HepG2 (cell line): ENCODE results near the gene FAM43B. TPM values are rescaled to one million over a fixed set of nuclear protein-coding genes. Genes with fewer than 3 reads are reported as not detected.

Source experiments
- ATAC-seq: fragments of 200-7000 bp; cut with Tn5 transposase; 3 replicates; pipeline ENCODE4 v1.9.1; 2020; ENCODE audit warnings: mild to moderate bottlenecking, moderate library complexity
- BruUV-seq: library from RNA; stranded (reverse); fragments of 400-500 nt; replicated peaks from 2 replicates; lab custom pipeline; 2021; lab: Mats Ljungman, UMichigan
- CTCF ChIA-PET: fragments of 300-600 bp; formaldehyde crosslinking; extraction: SDS; loops from one replicate; lab custom pipeline; 2021; ENCODE audit warnings: low total read pairs, inconsistent platforms, low intra/inter-chr PET ratio; lab: Yijun Ruan, JAX
- POLR2A ChIA-PET: fragments of 350-600 bp; sonication (Branson Sonifier 250); formaldehyde crosslinking; loops from one replicate; lab custom pipeline; 2020; ENCODE audit warnings: antibody characterized with exemption, inconsistent platforms; lab: Yijun Ruan, JAX
- DNase-seq: peaks from one replicate; pipeline ENCODE4 v3.0.0-alpha.2; 2015; ENCODE audit warnings: low spot score
- FAIRE-seq: peaks from 3 replicates; lab custom pipeline; 2011; peaks lifted over from hg19 to GRCh38; lab: Jason Lieb, UNC
- H2AFZ ChIP-seq: one replicate; pipeline ENCODE4 v1.6.1; 2011; ENCODE audit warnings: low read length, inconsistent platforms
- H3K27ac ChIP-seq: fragments of 300-600 bp; 3 replicates; pipeline ENCODE4 v1.8.0; 2011; ENCODE audit warnings: mixed run types, mild to moderate bottlenecking, mixed read lengths, low read length, inconsistent platforms; ENCODE audit not compliant: insufficient read depth; ENCODE audit errors: extremely low read length
- H3K27me3 ChIP-seq, 2 experiments: fragments of 200-600 bp in 1 of 2; 2 replicates in 1 of 2; 3 replicates in 1 of 2; pipeline versions ENCODE4 v1.6.0 to v1.8.0; 2011; ENCODE audit warnings: low read length in 2 of 2, mild to moderate bottlenecking in 2 of 2, moderate library complexity in 2 of 2, inconsistent platforms in 1 of 2; ENCODE audit not compliant: insufficient read depth in 2 of 2, control insufficient read depth in 1 of 2
- H3K36me3 ChIP-seq, 2 experiments: fragments of 200-600 bp in 1 of 2; replicated peaks in 1 of 2; 2 replicates in 1 of 2; 3 replicates in 1 of 2; pipeline versions ENCODE4 v1.5.1 to v1.8.0; 2011; ENCODE audit warnings: low read length in 2 of 2, inconsistent platforms in 1 of 2; ENCODE audit not compliant: insufficient read depth in 2 of 2, control insufficient read depth in 1 of 2
- H3K4me1 ChIP-seq: 2 replicates; pipeline ENCODE4 v1.5.1; 2012; ENCODE audit warnings: low read length, inconsistent platforms; ENCODE audit not compliant: insufficient read depth
- H3K4me2 ChIP-seq: 2 replicates; pipeline ENCODE4 v1.6.0; 2011; ENCODE audit warnings: low read depth, low read length, inconsistent platforms
- H3K4me3 ChIP-seq, 3 experiments: fragments of 200-600 bp in 1 of 3; sonication (generic), shearing (Covaris generic) in 1 of 3; replicated peaks in 1 of 3; 2 replicates each; pipeline ENCODE4 v1.5.1; 2011 to 2016; ENCODE audit warnings: low read length in 3 of 3, inconsistent platforms in 2 of 3, low read depth in 2 of 3, mild to moderate bottlenecking in 2 of 3, control low read depth in 1 of 3, mixed read lengths in 1 of 3; ENCODE audit not compliant: insufficient read depth in 1 of 3
- H3K79me2 ChIP-seq: one replicate; pipeline ENCODE4 v1.6.1; 2011; ENCODE audit warnings: low read length, inconsistent platforms; ENCODE audit not compliant: insufficient read depth
- H3K9ac ChIP-seq: 2 replicates; pipeline ENCODE4 v1.6.0; 2011; ENCODE audit warnings: mild to moderate bottlenecking, low read depth, low read length, inconsistent platforms; ENCODE audit not compliant: insufficient read depth
- H3K9me3 ChIP-seq: 2 replicates; pipeline ENCODE4 v1.5.1; 2012; ENCODE audit warnings: mild to moderate bottlenecking, low read length
- H4K20me1 ChIP-seq: 2 replicates; pipeline ENCODE4 v1.6.0; 2011; ENCODE audit warnings: inconsistent platforms, mild to moderate bottlenecking, low read length, moderate library complexity; ENCODE audit not compliant: insufficient read depth
- ATF4 ChIP-seq, 2 experiments: fragments of 450-650 bp in 1 of 2; sonication (generic) in 1 of 2; formaldehyde crosslinking; IDR thresholded peaks; 2 replicates each; pipeline versions ENCODE4 v1.5.0 to v1.8.0; 2020 to 2022; ENCODE audit warnings: mild to moderate bottlenecking in 1 of 2, missing genetic modification reagents in 1 of 2
- CREBL2 ChIP-seq: sonication (generic); formaldehyde crosslinking; IDR thresholded peaks from 2 replicates; pipeline ENCODE4 v1.8.1; 2023; ENCODE audit warnings: missing genetic modification reagents, mild to moderate bottlenecking, borderline replicate concordance
- E2F1 ChIP-seq: sonication (generic); formaldehyde crosslinking; IDR thresholded peaks from 2 replicates; pipeline ENCODE4 v1.5.0; 2020; ENCODE audit warnings: missing genetic modification reagents
- FUBP1 ChIP-seq: sonication (generic); formaldehyde crosslinking; IDR thresholded peaks from 2 replicates; pipeline ENCODE4 v1.5.1; 2020; ENCODE audit warnings: missing genetic modification reagents, mild to moderate bottlenecking, borderline replicate concordance
- KDM1A ChIP-seq: IDR thresholded peaks from 2 replicates; pipeline ENCODE4 v1.6.1; 2016; ENCODE audit warnings: missing compliant biosample characterization
- KDM3A ChIP-seq: IDR thresholded peaks from 2 replicates; pipeline ENCODE4 v1.6.1; 2018; ENCODE audit warnings: low read depth, missing compliant biosample characterization
- PHF20 ChIP-seq: sonication (generic); formaldehyde crosslinking; IDR thresholded peaks from 2 replicates; pipeline ENCODE4 v1.5.0; 2020; ENCODE audit warnings: mild to moderate bottlenecking, missing genetic modification reagents
- RFX3 ChIP-seq: IDR thresholded peaks from 2 replicates; pipeline ENCODE4 v1.6.1; 2016; ENCODE audit warnings: missing biosample characterization, missing genetic modification reagents
- SP140L ChIP-seq: sonication (generic); formaldehyde crosslinking; IDR thresholded peaks from 2 replicates; pipeline ENCODE4 v1.4.0; 2020; ENCODE audit warnings: missing genetic modification reagents, borderline replicate concordance
- STAG1 ChIP-seq: sonication (generic); formaldehyde crosslinking; IDR thresholded peaks from 2 replicates; pipeline ENCODE4 v1.4.0; 2020; ENCODE audit warnings: missing genetic modification reagents
- TBL1XR1 ChIP-seq: fragments of 150-350 bp; IDR thresholded peaks from 2 replicates; pipeline ENCODE4 v1.6.1; 2014; ENCODE audit warnings: borderline replicate concordance, low read length; ENCODE audit not compliant: partially characterized antibody
- ZBTB3 ChIP-seq: sonication (generic); formaldehyde crosslinking; IDR thresholded peaks from 2 replicates; pipeline ENCODE4 v1.4.0; 2020; ENCODE audit warnings: low read depth, mild to moderate bottlenecking, moderate library complexity, missing genetic modification reagents, borderline replicate concordance
- ZFP62 ChIP-seq: sonication (generic); formaldehyde crosslinking; IDR thresholded peaks from 2 replicates; pipeline ENCODE4 v1.4.0; 2020; ENCODE audit warnings: missing genetic modification reagents
- ZNF512B ChIP-seq: sonication (generic); formaldehyde crosslinking; IDR thresholded peaks from 2 replicates; pipeline ENCODE4 v1.5.1; 2020; ENCODE audit warnings: missing genetic modification reagents, mild to moderate bottlenecking, borderline replicate concordance
- ZNF629 ChIP-seq: sonication (generic); formaldehyde crosslinking; conservative IDR thresholded peaks from 2 replicates; pipeline ENCODE4 v1.5.0; 2020; ENCODE audit warnings: missing genetic modification reagents
- WGBS: methylation state at CpG from one replicate; pipeline ENCODE4 v1.1.6; 2017; ENCODE audit warnings: low lambda C conversion rate; 5-methylcytosine and 5-hydroxymethylcytosine counted together
- in situ Hi-C: cut with HindIII; loops from 2 replicates; pipeline ENCODE4 v1.10.0; 2017; ENCODE audit warnings: low pct_unique_long_range_greater_than_20kb; ENCODE audit not compliant: extremely low pct_ligation_motif_present
- intact Hi-C: fragments of 100-400 bp; cut with micrococcal nuclease; formaldehyde crosslinking; loops from one replicate; pipeline ENCODE4 v1.10.0; 2022; ENCODE audit not compliant: unreplicated experiment
- polyA plus RNA-seq, 8 experiments: library from polyadenylated mRNA; depleted of rRNA in 3 of 8; stranded (reverse) in 7 of 8; unstranded in 1 of 8; fragments of >200 nt; fragmentation: Illumina TruSeq in 4 of 8; extraction: Trizol in 4 of 8; gene quantifications; 2 replicates each; pipeline versions ENCODE4 v1.2.1 to v1.2.3, GENCODE V29; 2011 to 2016; ENCODE audit warnings: low read depth in 4 of 8, missing spikeins in 1 of 8, mixed read lengths in 1 of 8; ENCODE audit not compliant: insufficient read depth in 1 of 8
- total RNA-seq, 5 experiments: library from RNA; depleted of rRNA; stranded (reverse); fragments of >200 nt; fragmentation: Illumina TruSeq; extraction: Trizol; gene quantifications; 2 replicates each; pipeline ENCODE4 v1.2.3, GENCODE V29; 2016; ENCODE audit warnings: low read depth in 1 of 5

The FAM43B gene
- total and polyA plus RNA-seq, 2 of the 13 experiments (the other 11 are each of a cell fraction or from before 2014, with no cell fraction given): 0.63 to 3.7 TPM

GRCh38 chr1:20587661-20588053 is 35.3 kb downstream of the FAM43B start (continued):
- no peak for TF ChIP-seq ZNF512B
- TF ChIP-seq ZFP62 (CRISPR knock-in tag): no peak
- no peak for TF ChIP-seq E2F1
- no peak for TF ChIP-seq PHF20 (CRISPR knock-in tag)
- TF ChIP-seq ZNF629 (CRISPR knock-in tag): peak; percentile 93
- TF ChIP-seq KDM1A (CRISPR knock-in tag): peak; percentile 81
- no peak for TF ChIP-seq STAG1 (CRISPR knock-in tag)
- no peak for TF ChIP-seq CREBL2 (CRISPR knock-in tag)
- TF ChIP-seq RFX3: no peak
- TF ChIP-seq, all 625 proteins: peak for 4

- peak; percentile 64 for ATAC-seq
- Histone ChIP-seq H3K36me3 (no peaks in the 10 kb centered on the region), H3K9ac (no peak within 1 kb of the TSS), H4K20me1 (no peaks in the 10 kb centered on the region), H3K79me2 (no peaks in the 10 kb centered on the region), H3K9me3 (no peaks in the 10 kb centered on the region), H3K4me2 (peak within 1 kb of the TSS; percentile 66), H3K4me3 (peak within 1 kb of the TSS in 2 of 3 experiments; percentile 42 to 52; a peak in 4 of 6 replicates), H3K4me1 (peaks cover 34% of the 10 kb centered on the region), H3K27ac (no peak within 1 kb of the TSS), H2AFZ (no peak within 1 kb of the TSS), H3K27me3 (peaks cover 1 to 15% of the 10 kb centered on the region in 2 experiments; a peak in 3 of 5 replicates)
- intact Hi-C loops: no loop called here
- no peak for FAIRE-seq
- DNase-seq: peak; percentile 20
- BruUV-seq: no TSS peak
- WGBS: 5% methylated on average over 6 of the region's 11 CpGs
- in situ Hi-C loops: no loop called here
- POLR2A ChIA-PET: interaction anchor here (1.2 to 3.2 kb wide), 5 partner anchors 13 to 198 kb away, joined by 3 to 23 read pairs (median 10); partner anchors contain the start of genes FAM43B, HP1BP3 and PINK1
- CTCF ChIA-PET: no interaction called here
- TF ChIP-seq FUBP1 (no peak), SP140L (CRISPR knock-in tag) (no peak), TBL1XR1 (no peak), KDM3A (no peak), ATF4 (CRISPR knock-in tag; IDR thresholded peaks at IDR 0.05) (0 out of 4 replicates have a peak, but pooled peaks of 1 of the 2 experiments have one; percentile 21), ZBTB3 (CRISPR knock-in tag) (no peak)
Measured at GRCh38 chr1:20588634-20589225, 36.4 kb downstream of the FAM43B start, which contains the start of gene CDA. CDA (plus strand) TSS chr1:20589097; CDS start chr1:20589130, 33 bp downstream.
